ENCODE data around the gene CD59.

CD59 gene

DNA sequence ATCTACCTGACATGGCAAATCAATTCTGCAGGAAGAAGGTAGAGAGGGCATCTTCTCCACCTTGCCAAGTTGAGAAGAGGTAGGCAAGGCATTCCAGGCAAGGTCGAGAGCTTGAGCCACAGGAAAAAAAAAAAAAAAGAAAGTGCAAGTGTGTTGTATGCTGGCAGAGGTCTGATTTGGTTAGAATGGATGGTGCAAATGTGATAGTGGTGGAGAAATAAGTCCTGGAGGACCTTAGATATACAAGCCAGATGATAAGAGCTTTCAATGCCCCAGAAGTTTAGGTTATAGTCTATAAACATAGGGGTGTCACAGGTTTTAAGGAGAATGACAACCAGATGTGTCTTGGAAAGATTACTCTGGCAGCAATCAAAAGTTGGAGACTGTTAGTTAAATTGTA is 36.6 kb upstream of the CD59 start:
- Histone ChIP-seq H3K27ac (ENCODE audit: low read depth, low read length) (no peak overlapping the region), H3K36me3 (ENCODE audit: control insufficient read depth, insufficient read depth, low read length) (peaks cover 9% of the 10 kb centered on the region), H3K27me3 (ENCODE audit: control insufficient read depth, insufficient read depth, low read length) (peaks cover 28% of the 10 kb centered on the region), H3K4me1 (ENCODE audit: control insufficient read depth, insufficient read depth, low read length) (peaks cover 5% of the 10 kb centered on the region; the same call in 1 of the 2 replicates), H3K9me3 (ENCODE audit: control insufficient read depth, insufficient read depth, low read length) (no peaks in the 10 kb centered on the region), H3K9ac (ENCODE audit: low read depth, low read length) (no peak overlapping the region), H3K4me3 (ENCODE audit: low read depth, low read length) (no peak overlapping the region)

DNA sequence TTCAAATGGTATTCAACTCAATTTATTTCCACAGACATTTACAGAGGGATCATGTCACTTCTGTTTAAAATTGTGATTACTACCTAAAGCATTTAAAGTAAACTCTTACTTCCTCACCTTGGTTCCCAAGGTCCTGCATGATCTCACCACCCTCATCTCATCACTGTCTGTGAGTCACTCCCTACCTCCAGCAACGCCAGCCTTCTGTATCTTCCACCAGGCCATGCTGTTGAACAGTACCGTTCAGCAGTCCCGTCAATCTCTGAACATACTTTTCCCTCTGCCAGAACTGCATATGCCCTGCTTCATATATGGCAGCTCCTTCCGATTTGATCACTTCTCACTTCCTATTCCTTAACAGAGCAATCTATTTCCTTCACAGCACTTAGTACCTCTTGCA is 36.1 kb upstream of the CD59 start:
- peaks cover 28% of the 10 kb centered on the region for H3K27me3 ChIP-seq (ENCODE audit: control insufficient read depth, insufficient read depth, low read length)
- peaks cover 13% of the 10 kb centered on the region for H3K36me3 ChIP-seq (ENCODE audit: control insufficient read depth, insufficient read depth, low read length)
- no peaks in the 10 kb centered on the region for H3K9me3 ChIP-seq (ENCODE audit: control insufficient read depth, insufficient read depth, low read length)
- H3K4me1 ChIP-seq (ENCODE audit: control insufficient read depth, insufficient read depth, low read length), result peaks cover 3% of the 10 kb centered on the region; the same call in 1 of the 2 replicates
- H3K4me3 ChIP-seq (ENCODE audit: low read depth, low read length), result no peak overlapping the region
- H3K9ac ChIP-seq (ENCODE audit: low read depth, low read length), result no peak overlapping the region
- no peak overlapping the region for H3K27ac ChIP-seq (ENCODE audit: low read depth, low read length)

DNA sequence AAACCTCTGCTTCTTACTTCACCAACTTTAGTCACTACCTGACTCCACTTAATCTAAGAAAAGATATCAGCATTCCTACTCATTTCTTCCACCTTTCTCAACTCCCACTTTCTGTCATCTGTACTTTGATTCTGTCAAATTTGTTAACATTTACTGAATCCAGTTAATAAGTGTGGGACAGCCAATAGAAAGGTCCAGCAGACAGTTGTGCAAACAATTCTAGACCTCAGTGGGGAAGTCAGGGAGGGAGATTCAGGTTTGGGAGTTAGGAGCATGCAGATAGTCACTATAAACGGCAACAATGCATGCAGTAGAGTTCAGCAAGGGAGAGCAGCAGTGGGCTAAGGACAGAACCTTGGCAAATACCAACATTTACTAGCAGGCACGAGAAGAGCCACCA is 34.0 kb upstream of the CD59 start:
- peaks cover 20% of the 10 kb centered on the region for H3K36me3 ChIP-seq (ENCODE audit: control insufficient read depth, insufficient read depth, low read length)
- H3K9ac ChIP-seq (ENCODE audit: low read depth, low read length), result no peak overlapping the region
- peaks cover 3% of the 10 kb centered on the region; the same call in 1 of the 2 replicates for H3K4me1 ChIP-seq (ENCODE audit: control insufficient read depth, insufficient read depth, low read length)

DNA sequence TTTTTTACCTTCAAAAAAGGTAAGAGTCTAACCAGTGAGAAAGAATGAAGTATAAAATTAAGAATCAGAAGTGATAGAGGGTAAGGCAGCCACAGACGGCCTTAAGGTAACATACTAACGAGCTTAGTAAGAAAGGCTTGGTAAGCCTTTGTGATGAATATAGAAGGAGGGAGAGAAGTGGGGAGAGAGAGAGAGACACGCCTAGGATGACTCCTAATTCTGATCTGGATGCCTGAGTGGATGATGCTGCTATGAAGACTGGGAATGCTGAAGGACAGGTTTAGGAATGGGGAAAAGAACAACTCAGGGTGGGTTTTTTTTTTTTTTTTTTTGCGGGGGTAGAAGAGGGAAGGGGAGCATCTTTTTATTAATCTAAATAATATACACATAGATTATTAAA is 33.3 kb upstream of the CD59 start:
- Histone ChIP-seq H3K4me3 (ENCODE audit: low read depth, low read length) (no peak overlapping the region), H3K9ac (ENCODE audit: low read depth, low read length) (no peak overlapping the region), H3K27me3 (ENCODE audit: control insufficient read depth, insufficient read depth, low read length) (peaks cover 11% of the 10 kb centered on the region), H3K27ac (ENCODE audit: low read depth, low read length) (no peak overlapping the region), H3K36me3 (ENCODE audit: control insufficient read depth, insufficient read depth, low read length) (peaks cover 20% of the 10 kb centered on the region), H3K9me3 (ENCODE audit: control insufficient read depth, insufficient read depth, low read length) (no peaks in the 10 kb centered on the region), H3K4me1 (ENCODE audit: control insufficient read depth, insufficient read depth, low read length) (0 out of 2 replicates have a peak, but pooled peaks cover 3% of the 10 kb centered on the region)

More for the DNA sequence above, 34.0 kb upstream of the CD59 start:
- Histone ChIP-seq H3K9me3 (ENCODE audit: control insufficient read depth, insufficient read depth, low read length) (no peaks in the 10 kb centered on the region), H3K4me3 (ENCODE audit: low read depth, low read length) (no peak overlapping the region), H3K27ac (ENCODE audit: low read depth, low read length) (no peak overlapping the region), H3K27me3 (ENCODE audit: control insufficient read depth, insufficient read depth, low read length) (peaks cover 18% of the 10 kb centered on the region)

DNA sequence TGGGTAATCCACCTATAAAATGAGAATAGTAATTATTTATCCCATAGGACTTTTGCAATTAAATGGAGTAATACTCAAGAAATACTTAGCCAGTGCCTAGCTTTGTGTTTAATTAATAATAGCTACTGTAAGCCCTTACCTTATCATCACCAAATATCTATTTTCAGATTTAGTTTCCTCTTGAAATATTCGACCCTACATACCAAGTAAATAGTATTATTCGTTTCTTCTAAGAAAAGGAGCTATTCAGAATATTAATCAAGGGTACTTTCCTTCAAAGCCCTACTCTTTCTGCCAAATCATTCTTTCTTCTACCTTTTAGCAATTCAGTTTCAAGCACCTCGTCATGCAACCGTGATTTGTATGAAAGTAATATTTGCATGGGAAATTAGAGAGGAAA is 31.4 kb upstream of the CD59 start:
- H3K36me3 ChIP-seq (ENCODE audit: control insufficient read depth, insufficient read depth, low read length), result peaks cover 25% of the 10 kb centered on the region
- no peaks in the 10 kb centered on the region for H3K27me3 ChIP-seq (ENCODE audit: control insufficient read depth, insufficient read depth, low read length)
- no peak overlapping the region for H3K9ac ChIP-seq (ENCODE audit: low read depth, low read length)
- H3K9me3 ChIP-seq (ENCODE audit: control insufficient read depth, insufficient read depth, low read length), result no peaks in the 10 kb centered on the region
- H3K27ac ChIP-seq (ENCODE audit: low read depth, low read length), result no peak overlapping the region
- no peak overlapping the region for H3K4me3 ChIP-seq (ENCODE audit: low read depth, low read length)
- no peaks in the 10 kb centered on the region for H3K4me1 ChIP-seq (ENCODE audit: control insufficient read depth, insufficient read depth, low read length)

DNA sequence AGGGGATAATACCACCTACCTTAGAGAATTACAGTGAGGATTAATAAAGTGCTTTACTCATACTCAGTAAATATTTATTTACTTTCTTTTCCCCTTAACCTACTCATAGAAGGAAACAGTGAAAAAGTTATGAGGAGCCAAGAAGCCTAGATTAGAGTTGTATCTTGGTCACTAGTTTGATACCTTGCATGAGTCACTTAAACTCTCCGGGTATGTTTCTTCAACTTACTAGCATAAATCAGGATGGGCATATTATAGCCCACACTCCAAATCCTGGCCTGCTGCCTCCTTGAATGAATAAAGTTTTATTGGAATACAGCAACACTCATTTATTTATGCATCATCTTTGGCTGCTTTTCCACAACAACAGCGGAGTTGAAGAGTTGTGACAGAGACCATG is 29.9 kb upstream of the CD59 start:
- Histone ChIP-seq H3K36me3 (ENCODE audit: control insufficient read depth, insufficient read depth, low read length) (peaks cover 25% of the 10 kb centered on the region), H3K9ac (ENCODE audit: low read depth, low read length) (no peak overlapping the region), H3K4me3 (ENCODE audit: low read depth, low read length) (no peak overlapping the region), H3K27ac (ENCODE audit: low read depth, low read length) (no peak overlapping the region), H3K9me3 (ENCODE audit: control insufficient read depth, insufficient read depth, low read length) (no peaks in the 10 kb centered on the region), H3K27me3 (ENCODE audit: control insufficient read depth, insufficient read depth, low read length) (no peaks in the 10 kb centered on the region), H3K4me1 (ENCODE audit: control insufficient read depth, insufficient read depth, low read length) (no peaks in the 10 kb centered on the region)

DNA sequence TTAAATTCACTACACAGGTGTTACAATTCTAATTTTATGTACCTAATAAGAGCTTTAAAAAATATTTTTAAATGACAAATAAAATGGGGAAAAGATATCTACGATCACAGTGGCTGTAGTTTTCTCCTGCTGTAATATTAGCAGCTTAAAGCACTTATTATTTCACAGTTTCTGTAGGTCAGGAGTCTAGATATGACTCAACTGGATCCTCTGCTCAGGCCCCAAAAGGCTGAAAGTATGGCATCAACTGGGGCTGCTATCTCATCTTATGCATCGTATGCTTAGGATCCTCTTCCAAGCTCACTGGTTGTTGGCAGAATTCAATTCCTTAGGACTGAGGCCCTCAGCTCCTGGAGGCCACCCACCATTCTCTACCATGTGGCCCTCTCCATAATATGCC is 25.2 kb upstream of the CD59 start:
- H3K27ac ChIP-seq (ENCODE audit: low read depth, low read length), result no peak overlapping the region
- H3K9ac ChIP-seq (ENCODE audit: low read depth, low read length), result no peak overlapping the region
- H3K9me3 ChIP-seq (ENCODE audit: control insufficient read depth, insufficient read depth, low read length), result no peaks in the 10 kb centered on the region
- no peaks in the 10 kb centered on the region for H3K4me1 ChIP-seq (ENCODE audit: control insufficient read depth, insufficient read depth, low read length)
- no peak overlapping the region for H3K4me3 ChIP-seq (ENCODE audit: low read depth, low read length)
- no peaks in the 10 kb centered on the region for H3K27me3 ChIP-seq (ENCODE audit: control insufficient read depth, insufficient read depth, low read length)
- peaks cover 14% of the 10 kb centered on the region for H3K36me3 ChIP-seq (ENCODE audit: control insufficient read depth, insufficient read depth, low read length)

DNA sequence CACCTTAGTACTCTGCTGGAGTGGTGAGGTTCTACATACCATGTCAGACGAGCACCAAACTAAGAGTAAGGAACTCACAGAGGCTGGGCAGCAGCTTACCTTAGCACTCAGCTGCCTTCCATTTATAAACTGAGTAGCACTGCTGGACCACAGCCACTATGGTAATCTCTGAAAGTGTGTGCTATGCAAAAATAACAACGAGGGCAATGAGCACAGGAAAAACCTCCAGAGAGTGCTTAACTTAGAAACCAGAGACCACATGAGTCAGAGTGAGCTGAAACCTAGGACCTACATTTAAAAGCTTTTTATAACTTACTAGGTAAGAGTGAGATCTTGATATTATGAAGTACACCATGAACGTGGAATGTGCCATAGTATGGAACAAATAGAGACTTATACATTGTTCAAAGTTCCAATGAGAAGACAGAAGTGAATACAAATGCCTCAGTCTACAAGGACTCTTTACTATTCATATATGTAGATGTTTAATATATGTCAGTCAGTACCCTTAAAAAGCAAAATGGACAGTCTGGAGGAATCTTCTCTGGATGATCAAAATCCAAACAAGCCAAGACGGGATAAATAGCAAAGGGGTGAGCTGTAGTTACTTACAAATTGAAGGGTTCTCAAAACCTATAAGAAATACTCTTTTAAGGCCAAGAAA is 17.2 kb upstream of the CD59 start:
- Histone ChIP-seq H3K27ac (ENCODE audit: low read depth, low read length) (no peak overlapping the region), H3K36me3 (ENCODE audit: control insufficient read depth, insufficient read depth, low read length) (peaks cover 20% of the 10 kb centered on the region), H3K9me3 (ENCODE audit: control insufficient read depth, insufficient read depth, low read length) (no peaks in the 10 kb centered on the region), H3K4me1 (ENCODE audit: control insufficient read depth, insufficient read depth, low read length) (no peaks in the 10 kb centered on the region), H3K9ac (ENCODE audit: low read depth, low read length) (no peak overlapping the region), H3K4me3 (ENCODE audit: low read depth, low read length) (no peak overlapping the region), H3K27me3 (ENCODE audit: control insufficient read depth, insufficient read depth, low read length) (no peaks in the 10 kb centered on the region)

DNA sequence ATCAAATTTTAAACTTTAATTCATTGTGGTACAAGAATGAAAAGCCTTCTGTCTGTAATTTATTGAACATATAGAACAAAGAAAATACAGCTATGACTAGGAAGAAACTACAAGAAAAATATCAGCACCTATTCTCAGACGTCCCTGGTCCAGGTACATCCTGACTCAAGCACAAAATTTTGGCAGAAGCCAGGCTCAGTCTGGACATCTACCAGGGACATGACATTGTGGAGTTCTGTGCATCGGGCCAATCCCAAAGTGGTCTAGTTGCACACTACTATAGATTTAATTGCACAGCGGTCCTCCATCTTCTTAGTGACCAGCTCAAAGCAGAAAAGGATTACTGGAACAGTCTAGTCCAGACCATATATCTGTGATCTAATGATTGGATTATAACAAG is 15.7 kb upstream of the CD59 start:
- no peak overlapping the region for H3K27ac ChIP-seq (ENCODE audit: low read depth, low read length)
- no peaks in the 10 kb centered on the region for H3K27me3 ChIP-seq (ENCODE audit: control insufficient read depth, insufficient read depth, low read length)
- H3K9me3 ChIP-seq (ENCODE audit: control insufficient read depth, insufficient read depth, low read length), result no peaks in the 10 kb centered on the region
- peaks cover 18% of the 10 kb centered on the region for H3K36me3 ChIP-seq (ENCODE audit: control insufficient read depth, insufficient read depth, low read length)
- H3K9ac ChIP-seq (ENCODE audit: low read depth, low read length), result no peak overlapping the region
- no peaks in the 10 kb centered on the region for H3K4me1 ChIP-seq (ENCODE audit: control insufficient read depth, insufficient read depth, low read length)
- no peak overlapping the region for H3K4me3 ChIP-seq (ENCODE audit: low read depth, low read length)

DNA sequence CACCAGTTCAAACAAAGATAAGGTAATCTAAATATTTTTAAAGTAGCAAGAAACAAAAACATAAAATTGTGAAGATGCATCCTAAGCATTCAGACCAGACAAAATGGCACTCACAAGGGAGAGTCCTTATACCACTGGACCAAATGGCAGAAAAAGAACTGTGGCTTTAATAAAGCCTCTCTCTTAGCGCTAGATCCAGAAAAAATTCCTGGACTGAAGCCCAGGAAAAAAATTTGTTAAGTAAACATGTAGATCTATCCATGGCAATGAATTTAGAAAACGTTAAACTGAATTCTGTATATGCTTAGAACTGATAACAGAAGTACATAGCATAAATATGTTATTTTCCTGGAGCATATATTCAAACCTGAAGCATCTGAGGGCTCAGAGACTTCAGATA is 11.8 kb upstream of the CD59 start:
- H3K9ac ChIP-seq (ENCODE audit: low read depth, low read length), result no peak overlapping the region
- no peak overlapping the region for H3K27ac ChIP-seq (ENCODE audit: low read depth, low read length)
- no peaks in the 10 kb centered on the region for H3K27me3 ChIP-seq (ENCODE audit: control insufficient read depth, insufficient read depth, low read length)
- peaks cover 7% of the 10 kb centered on the region; the same call in 1 of the 2 replicates for H3K36me3 ChIP-seq (ENCODE audit: control insufficient read depth, insufficient read depth, low read length)
- H3K4me1 ChIP-seq (ENCODE audit: control insufficient read depth, insufficient read depth, low read length), result peaks cover 3% of the 10 kb centered on the region; the same call in 1 of the 2 replicates
- no peak overlapping the region for H3K4me3 ChIP-seq (ENCODE audit: low read depth, low read length)
- no peaks in the 10 kb centered on the region for H3K9me3 ChIP-seq (ENCODE audit: control insufficient read depth, insufficient read depth, low read length)

DNA sequence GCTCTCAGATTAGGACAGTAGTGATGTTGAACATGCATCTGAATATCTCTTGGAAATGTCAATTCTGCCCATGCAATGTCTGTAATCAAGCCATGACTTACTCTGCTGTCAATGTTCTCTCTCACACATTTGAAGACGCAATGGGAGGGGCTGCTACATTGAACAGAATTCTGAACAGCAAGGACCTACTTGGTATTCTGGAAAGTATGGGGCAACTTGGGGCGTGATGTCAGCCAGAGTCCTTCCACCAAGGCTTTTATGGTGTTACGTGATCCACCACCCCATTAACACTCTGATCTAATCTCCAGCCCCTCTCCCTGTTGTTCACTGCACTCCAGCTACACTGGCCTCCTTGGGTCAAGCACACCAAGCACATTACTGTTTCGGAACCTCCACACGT is 7.1 kb upstream of the CD59 start:
- Histone ChIP-seq H3K9ac (ENCODE audit: low read depth, low read length) (no peak overlapping the region), H3K27me3 (ENCODE audit: control insufficient read depth, insufficient read depth, low read length) (no peaks in the 10 kb centered on the region), H3K27ac (ENCODE audit: low read depth, low read length) (no peak overlapping the region), H3K36me3 (ENCODE audit: control insufficient read depth, insufficient read depth, low read length) (0 out of 2 replicates have a peak, but pooled peaks cover 4% of the 10 kb centered on the region), H3K4me3 (ENCODE audit: low read depth, low read length) (no peak overlapping the region), H3K4me1 (ENCODE audit: control insufficient read depth, insufficient read depth, low read length) (peaks cover 3% of the 10 kb centered on the region; the same call in 1 of the 2 replicates), H3K9me3 (ENCODE audit: control insufficient read depth, insufficient read depth, low read length) (no peaks in the 10 kb centered on the region)

All from HUES48 (cell line).